DMS 273 (cell line): ENCODE measurements around the gene DAAM2.
A peak's percentile ranks its signal among the peaks of the same experiment; 100 is the strongest.

Experiments used
- DNase-seq: peaks from one replicate; lab custom pipeline; 2025; ENCODE audit not compliant: unreplicated experiment; lab: John Stamatoyannopoulos, UW

The DAAM2 gene

DNA sequence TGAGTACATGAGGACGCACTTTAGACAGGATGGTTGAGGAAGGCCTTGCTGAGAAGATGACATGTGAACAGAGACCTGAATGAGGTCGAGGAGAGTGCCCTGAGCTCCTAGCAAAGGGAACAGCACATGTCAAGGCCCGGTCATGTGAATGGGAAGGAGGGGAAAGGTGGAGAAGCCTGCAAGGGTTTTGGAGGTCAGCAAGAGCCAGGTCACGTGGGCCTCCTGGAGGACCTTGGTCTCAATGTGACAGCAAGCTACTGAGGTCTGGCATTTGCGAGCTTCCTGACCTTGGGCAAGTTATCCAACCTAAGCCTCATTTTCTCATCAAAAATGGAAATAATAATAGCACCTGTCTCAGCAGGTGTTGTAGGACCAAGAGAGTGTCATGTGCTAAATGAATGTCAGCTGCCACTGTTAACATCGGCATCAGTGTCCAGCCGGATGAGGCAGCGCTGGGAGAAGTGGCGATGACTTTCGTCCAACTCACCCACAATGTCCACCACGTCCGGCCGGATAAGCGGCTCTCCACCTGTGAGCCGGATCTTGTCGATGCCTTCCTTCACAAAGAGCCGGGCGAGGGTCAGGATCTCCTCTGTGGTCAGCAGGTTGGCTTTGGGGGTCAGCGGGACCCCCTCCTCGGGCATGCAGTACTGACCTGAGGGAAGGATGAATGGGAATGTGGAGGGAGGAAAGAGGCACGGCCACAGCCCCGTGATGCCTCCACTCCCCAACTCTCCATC is 133.2 kb downstream of the DAAM2 start:
- DNase-seq: no peak

DNA sequence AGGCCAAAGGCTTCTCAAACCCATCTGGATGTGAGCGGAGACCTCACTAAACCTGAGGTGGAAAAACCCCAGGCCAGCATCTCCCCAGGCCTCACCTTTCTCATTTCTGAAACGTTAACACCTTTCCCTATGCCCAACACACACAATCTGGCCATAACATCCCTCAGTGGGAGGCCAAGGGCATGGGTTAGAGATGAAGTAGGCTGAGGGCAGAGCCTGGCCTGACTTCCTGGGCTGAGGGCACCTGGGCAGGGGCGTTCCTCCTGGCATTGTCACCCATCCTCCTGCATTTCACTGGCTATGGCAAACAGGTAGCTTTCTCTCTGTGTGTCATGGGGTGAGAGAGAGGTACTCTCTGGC is 133.7 kb downstream of the DAAM2 start:
- DNase-seq: no peak

DNA sequence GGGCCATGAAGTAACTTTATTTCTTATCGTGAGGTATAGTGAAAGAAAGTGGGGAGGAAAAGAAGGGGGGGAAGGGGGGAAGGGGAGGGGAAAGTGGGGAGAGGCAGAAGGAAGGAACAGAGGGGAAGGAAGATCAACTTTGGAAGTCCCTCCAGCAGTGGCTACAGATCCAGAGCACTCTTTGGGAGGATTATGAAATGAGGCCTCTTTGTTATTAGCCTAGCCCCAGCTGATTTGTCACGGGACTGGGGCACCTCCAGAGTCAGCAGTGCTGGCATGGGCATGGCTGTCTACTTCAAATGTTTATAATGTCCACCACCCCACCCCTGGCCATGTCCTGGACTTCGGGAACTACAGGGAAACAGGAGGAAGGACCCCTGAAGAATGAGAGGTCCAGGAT is 134.5 kb downstream of the DAAM2 start:
- DNase-seq: no peak

DNA sequence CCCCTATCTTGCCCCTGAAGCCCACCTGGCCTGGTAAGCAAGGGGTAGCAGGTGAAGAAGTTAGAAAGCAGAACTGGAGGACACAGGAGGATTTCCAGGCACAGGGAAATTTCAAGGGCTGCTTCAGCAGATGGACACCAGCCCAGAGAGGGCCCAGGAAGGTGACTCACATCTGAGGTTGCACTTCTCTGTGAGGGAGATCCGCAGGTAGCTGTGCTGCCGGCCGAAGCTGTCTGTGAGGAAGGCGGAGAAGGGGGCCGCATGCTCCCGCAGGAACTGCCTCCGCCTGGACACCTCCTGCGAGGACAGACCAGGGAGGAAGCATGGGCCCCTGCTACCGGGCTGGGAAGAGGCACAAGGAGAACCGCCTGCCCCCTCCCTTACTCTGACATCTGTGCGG is 135.0 kb downstream of the DAAM2 start:
- no peak for DNase-seq

DNA sequence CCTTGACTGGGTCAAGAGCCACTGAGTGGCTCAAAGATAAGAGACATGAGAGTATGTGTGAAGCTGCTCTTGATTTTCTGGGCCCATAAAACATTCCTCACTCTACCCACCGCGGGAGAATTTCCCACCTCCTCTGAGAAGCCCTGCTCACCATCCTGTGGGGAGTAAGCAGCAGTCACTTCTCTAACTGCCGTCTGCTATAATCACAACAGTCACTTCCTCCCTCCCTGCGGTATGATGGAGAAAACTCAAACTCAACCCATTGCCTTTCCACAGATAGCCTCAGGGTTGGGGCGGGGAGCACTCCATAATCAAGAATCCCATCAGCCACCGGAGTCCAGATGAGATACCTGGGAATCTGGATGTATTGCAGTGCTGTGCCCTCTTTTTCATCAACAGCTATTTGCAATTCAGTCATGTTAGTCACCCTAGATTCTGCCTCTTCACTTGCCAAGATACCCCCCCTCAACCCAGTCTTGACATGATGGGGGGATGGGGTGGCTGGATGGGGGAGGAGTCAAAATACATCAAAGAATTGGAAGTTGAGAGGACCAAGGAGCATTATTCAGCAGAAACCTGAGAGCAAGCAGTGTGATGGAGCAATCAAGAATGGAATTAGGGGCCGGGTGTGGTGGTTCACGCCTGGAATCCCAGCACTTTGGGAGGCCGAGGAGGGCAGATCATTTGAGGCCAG is 137.0 kb downstream of the DAAM2 start:
- no peak for DNase-seq

DNA sequence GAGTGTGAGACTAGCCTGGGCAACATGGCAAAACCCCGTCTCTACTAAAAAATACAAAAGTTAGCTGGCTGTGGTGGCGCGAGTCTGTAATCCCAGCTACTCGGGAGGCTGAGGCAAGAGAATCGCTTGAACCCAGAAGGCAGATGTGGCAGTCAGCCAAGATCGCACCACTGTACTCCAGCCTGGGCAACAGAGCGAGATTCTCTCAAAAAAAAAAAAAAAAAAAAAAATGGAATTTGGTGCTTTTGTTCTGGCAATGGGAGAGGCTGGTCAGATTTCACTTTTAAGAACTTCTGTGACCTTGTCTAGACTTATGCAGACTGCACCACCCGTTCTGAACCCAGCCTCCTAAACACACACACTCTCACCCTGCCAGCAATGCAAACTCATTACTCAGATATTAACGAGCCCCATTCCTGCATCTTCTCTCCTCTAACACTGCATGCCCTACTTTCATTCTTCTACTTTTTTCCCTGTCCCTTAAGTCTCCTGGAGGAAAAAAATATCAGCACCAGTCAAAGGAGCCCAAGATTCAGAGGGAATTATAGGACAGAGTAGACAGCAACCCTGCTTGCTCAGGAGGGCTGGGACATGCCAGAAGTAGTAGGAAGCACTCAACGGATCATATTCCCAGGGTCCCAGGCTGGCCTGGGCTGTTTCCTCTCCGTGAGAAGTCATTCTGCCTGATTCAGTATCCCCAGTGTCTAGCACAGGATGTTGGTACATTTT is 137.7 kb downstream of the DAAM2 start:
- no peak for DNase-seq

DNA sequence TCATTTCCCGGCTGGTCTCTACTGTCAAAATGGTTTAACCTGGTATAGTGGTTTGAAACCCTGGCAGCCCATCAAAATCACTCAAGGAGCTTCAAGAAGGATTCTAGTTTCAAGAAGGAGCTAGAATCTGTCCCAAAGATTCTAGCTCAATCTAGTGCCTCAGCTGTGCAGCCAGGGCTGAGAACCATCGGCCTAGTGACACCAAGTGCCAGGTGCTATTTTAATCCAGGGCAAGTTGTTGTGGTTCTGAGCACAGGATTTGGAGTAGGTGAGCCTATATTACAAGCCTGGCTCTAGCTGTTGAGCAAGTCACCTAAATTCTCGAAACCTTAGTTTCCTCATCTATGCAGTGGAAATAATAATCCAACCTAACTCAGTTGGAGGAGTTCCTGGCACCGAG is 138.4 kb downstream of the DAAM2 start:
- DNase-seq: no peak

DNA sequence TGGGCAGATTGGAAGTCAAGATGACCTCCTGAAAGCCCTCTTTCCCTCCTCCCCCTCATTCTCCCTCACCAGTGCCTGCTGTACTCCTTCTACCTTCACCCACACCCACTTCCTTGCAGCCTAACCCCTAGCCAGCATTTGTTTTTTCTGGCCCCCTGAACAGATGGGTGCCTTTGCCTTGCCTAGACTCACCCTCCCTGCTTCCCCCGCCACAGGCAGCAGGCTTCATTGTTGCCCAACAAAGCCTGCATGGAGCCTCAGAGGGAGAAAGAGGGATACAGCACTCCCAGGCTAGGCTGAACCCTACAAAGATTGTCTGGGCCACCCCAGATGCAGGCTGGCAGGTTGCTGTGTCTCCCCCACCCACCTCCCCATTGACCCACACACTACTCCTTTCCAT is 139.4 kb downstream of the DAAM2 start:
- DNase-seq: peak; percentile 23

DNA sequence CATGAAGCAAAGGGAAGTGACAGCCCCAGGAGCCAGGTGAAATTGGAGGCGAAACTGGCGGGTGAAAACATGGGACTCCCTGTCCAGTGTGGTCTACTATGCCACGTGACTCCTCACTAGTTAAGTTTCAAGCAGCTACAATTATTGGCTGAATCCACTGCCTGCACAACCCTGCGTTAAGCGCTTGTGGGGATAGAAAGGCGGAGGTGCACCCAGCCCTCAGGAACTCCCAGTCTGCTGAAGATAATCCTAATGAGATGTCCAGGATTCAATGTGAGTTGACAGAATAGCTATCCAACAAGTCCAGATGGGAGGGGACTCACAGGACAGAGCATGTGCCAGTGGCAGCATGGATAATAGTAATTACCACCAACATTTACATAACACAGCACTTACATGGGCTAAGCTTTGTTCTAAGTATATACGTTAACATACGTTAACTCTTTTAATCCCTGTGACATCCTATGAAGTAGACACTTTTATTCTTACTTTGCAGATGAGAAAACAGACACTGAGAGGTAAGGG is 140.3 kb downstream of the DAAM2 start:
- DNase-seq: peak; percentile 11

DNA sequence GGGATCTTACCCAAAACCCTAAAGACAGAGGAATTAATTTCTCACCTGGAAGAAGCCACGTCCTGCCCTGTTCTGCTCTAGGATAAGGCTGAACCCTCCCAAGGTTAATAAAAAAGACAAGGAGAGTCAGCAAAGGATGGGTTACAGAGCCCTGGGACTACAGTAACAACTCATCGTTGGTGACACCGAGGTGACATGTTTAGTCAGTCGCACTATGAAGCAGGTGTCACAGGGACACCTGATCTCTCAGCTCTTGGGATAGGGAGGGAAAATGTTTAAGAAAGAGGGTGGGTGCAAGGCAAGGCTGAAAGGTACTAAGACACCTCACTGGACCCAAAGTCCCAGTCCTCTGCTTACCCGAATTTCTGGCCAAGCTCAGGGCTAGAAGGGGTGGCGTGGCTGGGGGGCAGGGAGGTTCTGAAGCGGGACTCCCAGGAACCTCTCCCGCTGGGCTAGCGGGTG is 141.5 kb downstream of the DAAM2 start:
- DNase-seq: no peak

DNA sequence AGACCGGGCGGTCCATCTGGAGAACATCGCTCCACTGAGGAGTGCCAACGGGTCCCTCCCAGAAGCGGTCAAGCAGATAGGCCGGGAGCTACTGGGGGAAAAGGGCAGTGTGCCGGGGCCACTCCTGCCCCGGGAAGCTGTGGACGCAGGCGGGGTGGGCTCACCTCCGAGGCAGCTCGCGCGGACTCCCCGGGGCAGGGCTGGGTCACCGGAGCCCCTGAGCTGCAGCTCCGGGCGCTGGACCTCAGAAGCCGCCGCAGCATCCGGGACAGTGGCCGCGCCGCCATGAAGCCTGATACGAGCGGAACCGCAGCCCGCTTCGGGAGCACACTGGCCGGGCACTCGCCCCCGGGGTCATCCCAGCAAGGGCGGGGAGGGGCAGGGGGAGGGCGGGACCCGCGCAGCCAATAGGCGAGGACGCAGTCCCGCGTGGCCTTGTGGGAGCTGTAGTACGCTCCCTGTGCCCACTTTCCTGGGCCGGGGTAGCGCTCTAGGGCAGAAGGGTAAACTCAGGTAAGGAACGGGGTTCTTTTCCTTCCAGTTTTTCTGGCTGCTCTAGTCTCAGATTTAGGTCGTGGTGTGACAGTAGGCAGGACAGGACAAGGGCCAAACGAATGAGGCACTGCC is 142.1 kb downstream of the DAAM2 start, which contains the start of gene MOCS1:
TSS of gene MOCS1 (minus strand) at position 332 of the 627 bp plus-strand sequence. CDS start at position 287, 45 bp downstream.
- DNase-seq: peak; percentile 83

DNA sequence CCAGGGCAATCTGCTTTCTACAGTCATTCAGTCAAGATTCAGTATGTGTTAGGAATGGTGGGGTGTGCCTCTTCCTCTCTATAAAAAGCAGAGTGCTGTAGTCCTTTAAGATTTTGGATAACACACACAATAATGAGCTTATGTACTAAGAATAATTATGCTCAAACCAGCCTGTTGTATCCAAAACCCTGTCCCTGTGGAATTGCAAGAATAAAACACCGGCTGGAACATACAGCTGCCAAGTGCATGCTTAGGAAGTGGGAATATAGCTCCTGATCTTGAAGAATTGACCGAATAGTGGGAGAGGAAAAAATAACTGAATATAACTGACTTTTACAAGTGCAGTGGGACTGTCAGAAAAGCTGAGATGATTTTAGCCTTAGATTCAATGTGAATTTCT is 143.1 kb downstream of the DAAM2 start:
- no peak for DNase-seq

DNA sequence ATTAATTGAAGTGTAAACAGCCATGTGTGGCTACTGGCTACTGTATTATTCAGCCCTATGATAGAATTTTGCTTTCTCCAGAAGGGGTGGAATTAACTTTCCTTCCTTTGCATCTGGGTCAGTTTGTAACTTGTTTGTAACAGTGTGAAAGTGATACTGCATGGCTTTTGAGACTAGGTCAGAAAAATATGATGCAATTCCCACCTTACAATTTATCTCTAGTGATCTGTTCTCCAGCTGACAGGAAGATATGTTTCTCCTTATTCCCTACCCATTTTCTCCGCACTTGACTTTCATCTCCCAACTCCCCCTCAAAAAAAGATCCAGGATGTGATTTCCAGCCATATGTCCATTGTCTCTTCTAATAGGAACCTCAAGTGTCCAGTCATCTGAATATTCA is 144.7 kb downstream of the DAAM2 start:
- no peak for DNase-seq

DNA sequence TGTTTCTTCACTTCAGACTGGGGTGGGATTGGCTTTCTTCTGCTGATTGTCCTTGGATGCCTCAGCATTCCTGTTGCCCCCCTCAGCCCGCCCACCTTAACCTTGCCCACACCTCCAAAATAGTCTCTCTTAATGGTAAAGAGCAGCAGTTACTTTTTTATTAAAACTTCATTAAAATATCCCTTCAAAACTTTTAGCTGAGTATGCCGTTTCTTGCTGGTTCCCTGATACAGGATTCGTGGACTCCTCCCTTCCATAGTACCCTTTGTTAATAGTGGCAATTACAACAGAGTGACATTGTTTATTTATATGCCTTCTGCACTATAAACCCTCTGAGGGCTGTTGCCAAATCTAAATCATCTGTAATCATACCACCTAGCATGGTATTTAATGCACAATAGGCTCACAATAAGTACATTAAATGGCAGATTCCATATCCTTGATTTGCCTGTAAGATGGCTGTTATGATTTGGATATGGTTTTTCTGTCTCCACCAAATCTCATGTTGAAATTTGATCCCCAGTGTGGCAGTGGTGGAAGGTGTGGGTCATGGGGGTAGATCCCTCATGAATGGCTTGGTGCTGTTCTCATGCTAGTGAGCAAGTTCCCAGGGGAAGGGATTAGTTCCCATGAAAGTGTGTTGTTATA is 145.6 kb downstream of the DAAM2 start:
- no peak for DNase-seq

DNA sequence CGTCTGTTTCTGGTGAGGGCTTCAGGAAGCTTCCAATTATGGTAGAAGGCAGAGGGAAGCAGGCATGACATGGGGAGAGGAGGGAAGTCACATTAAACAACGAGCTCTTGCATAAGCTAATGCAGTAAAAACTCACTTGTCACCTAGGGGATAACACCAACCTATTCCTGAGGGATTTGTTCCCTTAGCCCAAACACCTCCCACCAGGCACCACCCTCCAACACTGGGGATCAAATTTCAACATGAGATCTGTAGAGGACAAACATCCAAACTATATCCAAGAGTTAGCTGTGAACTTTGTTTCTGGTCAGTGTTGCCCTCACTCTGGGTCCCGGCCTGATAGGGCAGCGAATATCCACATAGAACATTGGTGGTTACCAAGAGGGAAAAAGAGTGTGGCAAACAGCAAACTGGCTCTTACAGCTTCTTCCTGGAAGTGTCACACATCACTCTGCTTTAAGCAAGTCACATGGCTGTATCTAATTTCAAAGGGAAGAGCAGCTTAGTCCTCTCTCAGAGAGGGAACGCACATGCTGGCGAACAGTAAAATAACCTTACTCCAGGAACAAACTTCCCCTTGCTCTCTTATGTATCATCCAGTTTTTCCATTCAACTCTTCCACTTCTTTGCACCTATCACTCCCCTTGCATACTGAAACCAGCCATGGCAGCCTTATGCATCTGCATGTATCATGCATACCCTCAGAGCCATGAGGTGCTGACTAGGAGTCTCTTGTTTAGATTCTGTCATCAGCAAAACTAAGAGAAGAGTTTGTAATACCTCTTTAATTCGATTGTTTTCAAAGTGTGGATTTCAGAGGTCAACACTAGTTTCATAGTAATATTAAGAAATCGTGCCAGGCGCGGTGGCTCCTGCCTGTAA is 146.8 kb downstream of the DAAM2 start:
- DNase-seq: no peak

DNA sequence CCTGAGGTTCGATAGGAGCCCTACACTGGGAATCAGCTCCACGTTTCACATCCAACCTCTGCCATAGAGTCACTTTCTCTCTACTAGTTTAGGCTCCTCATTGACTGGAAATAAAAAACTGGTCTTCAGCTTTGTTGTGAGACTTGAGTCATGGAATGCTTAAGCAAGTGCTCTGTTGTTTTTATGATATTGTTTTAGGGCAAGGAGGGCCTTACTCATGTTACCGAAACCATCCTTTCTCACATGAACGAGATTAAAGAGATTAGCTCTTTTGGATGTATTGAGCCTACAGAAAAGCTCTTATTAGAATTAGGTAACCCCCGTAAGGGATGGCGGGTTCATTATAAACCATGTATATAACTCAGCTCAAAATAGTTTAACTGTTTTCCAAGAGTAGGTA is 149.0 kb downstream of the DAAM2 start:
- DNase-seq: no peak

DNA sequence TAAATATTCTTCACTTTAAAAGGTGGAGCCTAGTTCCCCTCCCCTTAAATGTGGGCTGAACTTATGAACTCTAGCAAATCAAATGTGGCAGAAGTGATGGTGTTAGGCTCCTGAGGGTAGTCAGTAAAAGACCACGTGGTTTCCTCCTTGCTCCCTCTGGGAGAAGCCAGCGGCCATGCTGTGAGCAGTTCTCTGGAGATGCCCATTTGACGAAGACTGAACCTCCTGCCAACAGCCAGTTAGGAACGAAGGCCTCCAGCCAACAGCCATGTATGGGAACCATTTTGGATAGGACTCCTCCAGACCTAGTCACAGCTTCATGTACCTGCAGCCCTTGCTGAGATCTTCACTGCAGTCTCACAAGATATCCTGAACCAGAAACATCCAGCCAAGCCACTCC is 149.6 kb downstream of the DAAM2 start:
- no peak for DNase-seq

DNA sequence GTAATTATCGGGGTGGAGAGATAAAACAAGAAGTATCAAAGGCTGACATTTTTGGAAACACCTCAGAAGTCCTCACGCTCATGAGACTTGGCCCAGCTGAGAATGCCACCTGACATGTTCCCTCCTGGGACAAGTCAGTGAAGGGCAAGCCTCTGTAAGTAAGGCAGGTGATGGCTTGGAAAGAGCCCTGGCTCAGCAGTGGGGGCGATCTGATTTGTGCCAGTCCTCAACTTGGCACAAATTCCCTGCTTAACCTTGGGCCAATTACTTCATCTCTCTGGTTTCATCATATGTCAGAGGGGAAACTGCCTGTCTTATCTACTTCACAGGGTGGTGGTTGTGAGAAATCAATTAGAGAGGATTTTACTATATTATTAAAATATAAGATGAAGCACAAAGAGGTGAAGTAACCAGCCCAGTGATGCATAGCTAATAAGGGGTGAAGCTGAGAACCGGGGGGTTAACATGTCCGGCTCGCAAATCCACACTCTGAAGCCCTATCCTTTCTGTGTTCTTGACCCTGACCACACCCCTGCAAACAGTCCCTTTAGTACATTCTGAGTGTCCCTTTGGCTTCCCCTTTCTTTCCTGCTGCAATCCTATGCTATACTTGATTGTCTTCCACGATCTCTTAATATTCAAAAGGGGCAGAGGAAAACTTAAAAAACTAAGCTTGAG is 150.9 kb downstream of the DAAM2 start:
- no peak for DNase-seq

DNA sequence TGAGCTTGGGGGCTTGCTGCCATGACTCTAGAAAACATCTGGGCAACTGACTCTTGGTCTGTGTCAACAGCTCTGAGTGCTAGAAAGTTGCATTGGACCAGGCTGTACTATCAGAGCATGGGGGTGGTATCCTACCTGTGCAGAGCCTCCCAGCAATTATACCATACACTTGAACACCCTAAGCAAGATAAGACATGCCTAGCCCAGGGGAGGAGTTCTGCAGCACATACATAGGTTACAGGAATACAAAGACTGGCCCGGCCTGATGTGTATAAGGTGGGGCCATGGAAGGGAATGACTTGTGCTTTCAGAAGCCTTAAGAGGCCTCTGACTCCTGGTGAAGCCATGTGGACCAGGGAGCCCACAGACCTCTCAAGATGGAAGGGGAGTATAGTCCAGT is 153.4 kb downstream of the DAAM2 start:
- no peak for DNase-seq
